ENCODE results near the gene DNAJC5.

DNAJC5 gene

DNA sequence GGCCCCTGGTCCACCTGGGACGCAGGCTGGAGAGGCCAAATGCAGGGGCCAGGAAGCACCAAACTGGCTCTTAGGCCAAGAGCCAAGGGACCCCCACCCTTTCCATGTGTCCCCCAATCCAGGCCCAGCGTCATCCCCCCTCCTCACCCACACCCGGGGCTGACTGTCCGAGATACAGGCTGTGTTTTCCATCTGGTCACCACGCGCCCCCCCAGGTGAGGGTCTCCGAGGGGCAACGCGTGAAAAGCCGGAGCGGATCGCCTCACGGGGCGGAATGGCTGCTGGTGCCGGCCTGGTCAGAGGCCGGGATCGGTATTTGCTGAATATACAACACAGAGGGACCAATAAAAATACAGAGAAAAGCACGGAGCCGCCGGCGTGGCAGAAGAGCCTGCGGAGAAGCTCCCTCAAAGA is 38.8 kb upstream of the DNAJC5 start:
- H3K9ac ChIP-seq (ENCODE audit: low read length), result no peak overlapping the region
- no peak overlapping the region for H3K4me2 ChIP-seq (ENCODE audit: low read depth, low read length, poor library complexity, severe bottlenecking)

GRCh38 chr20:63857764-63858392 is 37.0 kb upstream of the DNAJC5 start:
- H2AFZ ChIP-seq (ENCODE audit: low read depth, low read length, severe bottlenecking), result no peak overlapping the region
- H3K9me2 ChIP-seq (replicated peaks; ENCODE audit: insufficient read depth, low read length), result no peaks in the 10 kb centered on the region
- no peaks in the 10 kb centered on the region for H3K27me3 ChIP-seq (ENCODE audit: low read length)
- H3K4me2 ChIP-seq (ENCODE audit: low read depth, low read length, poor library complexity, severe bottlenecking), result no peak overlapping the region
- no peaks in the 10 kb centered on the region for H3F3A ChIP-seq (ENCODE audit: insufficient read depth)
- TF ChIP-seq EZH2phosphoT487 (conservative IDR thresholded peaks at IDR 0.05; ENCODE audit: low read length), result no peak
- H3K79me2 ChIP-seq (ENCODE audit: insufficient read depth, low read length), result no peaks in the 10 kb centered on the region
- H4K20me1 ChIP-seq (ENCODE audit: low read depth, low read length), result no peaks in the 10 kb centered on the region
- no peak overlapping the region for H3K9ac ChIP-seq (ENCODE audit: low read length)
- H3K4me3 ChIP-seq (ENCODE audit: insufficient read depth, low read length, poor library complexity, severe bottlenecking), result no peak overlapping the region
- H3K9me3 ChIP-seq (ENCODE audit: insufficient read depth, low read length), result no peaks in the 10 kb centered on the region
- H3K27ac ChIP-seq (ENCODE audit: low read depth, low read length), result no peak overlapping the region
- H3K36me3 ChIP-seq (ENCODE audit: low read length), result no peaks in the 10 kb centered on the region

More for the DNA sequence above, 38.8 kb upstream of the DNAJC5 start:
- H4K20me1 ChIP-seq (ENCODE audit: low read depth, low read length), result no peaks in the 10 kb centered on the region
- H2AFZ ChIP-seq (ENCODE audit: low read depth, low read length, severe bottlenecking), result no peak overlapping the region
- no peaks in the 10 kb centered on the region for H3K36me3 ChIP-seq (ENCODE audit: low read length)
- H3K9me3 ChIP-seq (ENCODE audit: insufficient read depth, low read length), result no peaks in the 10 kb centered on the region
- TF ChIP-seq, protein P1, sequence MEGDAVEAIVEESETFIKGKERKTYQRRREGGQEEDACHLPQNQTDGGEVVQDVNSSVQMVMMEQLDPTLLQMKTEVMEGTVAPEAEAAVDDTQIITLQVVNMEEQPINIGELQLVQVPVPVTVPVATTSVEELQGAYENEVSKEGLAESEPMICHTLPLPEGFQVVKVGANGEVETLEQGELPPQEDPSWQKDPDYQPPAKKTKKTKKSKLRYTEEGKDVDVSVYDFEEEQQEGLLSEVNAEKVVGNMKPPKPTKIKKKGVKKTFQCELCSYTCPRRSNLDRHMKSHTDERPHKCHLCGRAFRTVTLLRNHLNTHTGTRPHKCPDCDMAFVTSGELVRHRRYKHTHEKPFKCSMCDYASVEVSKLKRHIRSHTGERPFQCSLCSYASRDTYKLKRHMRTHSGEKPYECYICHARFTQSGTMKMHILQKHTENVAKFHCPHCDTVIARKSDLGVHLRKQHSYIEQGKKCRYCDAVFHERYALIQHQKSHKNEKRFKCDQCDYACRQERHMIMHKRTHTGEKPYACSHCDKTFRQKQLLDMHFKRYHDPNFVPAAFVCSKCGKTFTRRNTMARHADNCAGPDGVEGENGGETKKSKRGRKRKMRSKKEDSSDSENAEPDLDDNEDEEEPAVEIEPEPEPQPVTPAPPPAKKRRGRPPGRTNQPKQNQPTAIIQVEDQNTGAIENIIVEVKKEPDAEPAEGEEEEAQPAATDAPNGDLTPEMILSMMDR (IDR thresholded peaks at IDR 0.05; ENCODE audit: insufficient read depth, low read length, poor library complexity, severe bottlenecking), result no peak
- TF ChIP-seq EZH2phosphoT487 (conservative IDR thresholded peaks at IDR 0.05; ENCODE audit: low read length), result no peak
- no peaks in the 10 kb centered on the region for H3K79me2 ChIP-seq (ENCODE audit: insufficient read depth, low read length)
- no peaks in the 10 kb centered on the region for H3K27me3 ChIP-seq (ENCODE audit: low read length)
- no peaks in the 10 kb centered on the region for H3K9me2 ChIP-seq (replicated peaks; ENCODE audit: insufficient read depth, low read length)
- H3F3A ChIP-seq (ENCODE audit: insufficient read depth), result no peaks in the 10 kb centered on the region
- H3K27ac ChIP-seq (ENCODE audit: low read depth, low read length), result no peak overlapping the region
- no peak overlapping the region for H3K4me3 ChIP-seq (ENCODE audit: insufficient read depth, low read length, poor library complexity, severe bottlenecking)

- H3K79me2 ChIP-seq (ENCODE audit: insufficient read depth, low read length), result peaks cover 5% of the 10 kb centered on the region; the same call in 1 of the 2 replicates
- no peaks in the 10 kb centered on the region for H3K9me3 ChIP-seq (ENCODE audit: insufficient read depth, low read length)
- H3K9ac ChIP-seq (ENCODE audit: low read length), result no peak overlapping the region
- H3K4me2 ChIP-seq (ENCODE audit: low read depth, low read length, poor library complexity, severe bottlenecking), result no peak overlapping the region
- no peaks in the 10 kb centered on the region for H3K36me3 ChIP-seq (ENCODE audit: low read length)
- no peaks in the 10 kb centered on the region for H3K27me3 ChIP-seq (ENCODE audit: low read length)
- H2AFZ ChIP-seq (ENCODE audit: low read depth, low read length, severe bottlenecking), result no peak overlapping the region
- H3F3A ChIP-seq (ENCODE audit: insufficient read depth), result peaks cover 3% of the 10 kb centered on the region
- H4K20me1 ChIP-seq (ENCODE audit: low read depth, low read length), result no peaks in the 10 kb centered on the region
- no peak overlapping the region for H3K4me3 ChIP-seq (ENCODE audit: insufficient read depth, low read length, poor library complexity, severe bottlenecking)
- no peaks in the 10 kb centered on the region for H3K9me2 ChIP-seq (replicated peaks; ENCODE audit: insufficient read depth, low read length)
- TF ChIP-seq, protein P1 (IDR thresholded peaks at IDR 0.05; ENCODE audit: insufficient read depth, low read length, poor library complexity, severe bottlenecking), result no peak
- TF ChIP-seq EZH2phosphoT487 (conservative IDR thresholded peaks at IDR 0.05; ENCODE audit: low read length), result no peak
- no peak overlapping the region for H3K27ac ChIP-seq (ENCODE audit: low read depth, low read length)
These were observed 36.3 kb upstream of the DNAJC5 start for GRCh38 chr20:63858393-63859165.

Data from SU-DHL-6 (cell line).